ENCODE measurements around the gene CORO2B. TPM values are rescaled to one million over a fixed set of nuclear protein-coding genes. Genes with fewer than 3 reads are reported as not detected.

CORO2B gene
- total and polyA plus RNA-seq, 2 of the 13 experiments (the other 11 are each of a cell fraction or from before 2014, with no cell fraction given): 0.35 to 0.63 TPM

GRCh38 chr15:68572921-68573320 lies 5.9 kb upstream of the CORO2B start:
- WGBS (ENCODE audit: low lambda C conversion rate): 5% methylated on average over 5 of the region's 6 CpGs

More at GRCh38 chr15:68572921-68573320, 5.9 kb upstream of the CORO2B start:
- intact Hi-C loops (cut with micrococcal nuclease; ENCODE audit: unreplicated experiment): no loop called here
- Histone ChIP-seq H2AFZ (ENCODE audit: low read length) (no peak overlapping the region), H3K4me1 (ENCODE audit: insufficient read depth, low read length) (no peaks in the 10 kb centered on the region), H3K9me3 (ENCODE audit: low read length) (no peaks in the 10 kb centered on the region), H3K9ac (ENCODE audit: insufficient read depth, low read depth, low read length) (no peak overlapping the region), H4K20me1 (ENCODE audit: insufficient read depth, low read length) (no peaks in the 10 kb centered on the region), H3K27me3 (ENCODE audit: control insufficient read depth in 1 of 2, insufficient read depth in 2 of 2, low read length in 2 of 2) (peaks cover 6 to 51% of the 10 kb centered on the region in 2 experiments), H3K36me3 (replicated peaks in 1 of 2; ENCODE audit: control insufficient read depth in 1 of 2, insufficient read depth in 2 of 2, low read length in 2 of 2) (no peaks in the 10 kb centered on the region), H3K4me3 (replicated peaks in 1 of 3; ENCODE audit: insufficient read depth in 1 of 3, low read depth in 2 of 3, low read length in 3 of 3) (no peak overlapping the region), H3K79me2 (ENCODE audit: insufficient read depth, low read length) (no peaks in the 10 kb centered on the region), H3K27ac (ENCODE audit: extremely low read length, insufficient read depth, low read length) (no peak overlapping the region), H3K4me2 (ENCODE audit: low read depth, low read length) (no peak overlapping the region)
- ChIA-PET CTCF (ENCODE audit: low intra/inter-chr PET ratio, low total read pairs) (no interaction called here), POLR2A (no interaction called here)
- no peak for FAIRE-seq
- BruUV-seq (replicated peaks): no TSS peak
- no peak for DNase-seq (ENCODE audit: low spot score)
- no peak for ATAC-seq
- TF ChIP-seq ZNF24 (IDR thresholded peaks at IDR 0.05): no peak
- TF ChIP-seq SRSF1 (optimal IDR thresholded peaks at IDR 0.05; ENCODE audit: low read depth, low read length): no peak
- TF ChIP-seq MLXIP (CRISPR knock-in tag; IDR thresholded peaks at IDR 0.05; ENCODE audit: borderline replicate concordance): no peak
- no peak for TF ChIP-seq TFAP4 (IDR thresholded peaks at IDR 0.05; ENCODE audit: borderline replicate concordance, low read depth)
- TF ChIP-seq ZKSCAN1 (IDR thresholded peaks at IDR 0.05; ENCODE audit: low read length): no peak
- TF ChIP-seq KAT8 (CRISPR knock-in tag; IDR thresholded peaks at IDR 0.05): no peak
- no peak for TF ChIP-seq ZUFSP (CRISPR knock-in tag; IDR thresholded peaks at IDR 0.05; ENCODE audit: borderline replicate concordance)
- TF ChIP-seq EP300 (IDR thresholded peaks at IDR 0.05; ENCODE audit: low read depth in 2 of 2, low read length in 2 of 2): no peak
- TF ChIP-seq EP300 (CRISPR knock-in tag; IDR thresholded peaks at IDR 0.05; ENCODE audit: borderline replicate concordance): no peak
- TF ChIP-seq HOXD1 (CRISPR knock-in tag; IDR thresholded peaks at IDR 0.05): no peak
- TF ChIP-seq ZSCAN31 (CRISPR knock-in tag; IDR thresholded peaks at IDR 0.05; ENCODE audit: low read depth): no peak
- TF ChIP-seq ZNF639 (CRISPR knock-in tag; conservative IDR thresholded peaks at IDR 0.05): no peak
- TF ChIP-seq FOXJ3 (CRISPR knock-in tag; IDR thresholded peaks at IDR 0.05; ENCODE audit: borderline replicate concordance): no peak
- TF ChIP-seq SNAPC5 (CRISPR knock-in tag; IDR thresholded peaks at IDR 0.05; ENCODE audit: borderline replicate concordance): no peak
- no peak for TF ChIP-seq ZFP36L2 (CRISPR knock-in tag; IDR thresholded peaks at IDR 0.05)
- TF ChIP-seq RAD51 (IDR thresholded peaks at IDR 0.05; ENCODE audit: borderline replicate concordance): no peak
- no peak for TF ChIP-seq ZNF274 (CRISPR knock-in tag; IDR thresholded peaks at IDR 0.05)
- TF ChIP-seq GPN1 (CRISPR knock-in tag; IDR thresholded peaks at IDR 0.05; ENCODE audit: borderline replicate concordance): no peak
- in situ Hi-C loops (cut with HindIII; ENCODE audit: extremely low pct_ligation_motif_present, low pct_unique_long_range_greater_than_20kb): no loop called here

Measured in HepG2 (cell line).